Vagina (tissue), 2 donors: ENCODE measurements around the gene TOR1AIP2. TPM values are rescaled to one million over a fixed set of nuclear protein-coding genes. Genes with fewer than 3 reads are reported as not detected.

Experiments used
- DNase-seq, 2 donors: peaks; one replicate each; pipeline ENCODE4 v3.0.0-alpha.2; 2017; ENCODE audit errors: extremely low spot score in 2 of 2
- H3K27ac ChIP-seq: fragments of 200-600 bp; sonication (generic); one replicate; pipeline ENCODE4 v1.5.1; 2019
- H3K27me3 ChIP-seq: fragments of 200-600 bp; sonication (generic); one replicate; pipeline ENCODE4 v1.5.1; 2019
- H3K36me3 ChIP-seq, 2 donors: fragments of 200-600 bp; sonication (generic); one replicate each; pipeline ENCODE4 v1.5.1; 2017 to 2019
- H3K4me1 ChIP-seq: fragments of 200-600 bp; sonication (generic); one replicate; pipeline ENCODE4 v1.5.1; 2019
- H3K4me3 ChIP-seq, 2 donors: fragments of 200-600 bp; sonication (generic); 1 replicate in 1 of 2; 2 replicates in 1 of 2; pipeline ENCODE4 v1.5.1; 2016 to 2019
- H3K9me3 ChIP-seq: fragments of 200-600 bp; sonication (generic); one replicate; pipeline ENCODE4 v1.5.1; 2019
- CTCF ChIP-seq, 3 experiments: fragments of 450-650 bp in 2 of 3; fragments of 200-600 bp in 1 of 3; sonication (generic) in 1 of 3; IDR thresholded peaks; one replicate each; pipeline ENCODE4 v1.5.1; 2017 to 2019; ENCODE audit warnings: antibody characterized with exemption in 3 of 3, mild to moderate bottlenecking in 2 of 3, moderate library complexity in 2 of 3
- POLR2A ChIP-seq, 2 donors: fragments of 450-650 bp; IDR thresholded peaks; one replicate each; pipeline ENCODE4 v1.6.1; 2017; ENCODE audit warnings: antibody characterized with exemption in 2 of 2, mild to moderate bottlenecking in 2 of 2, moderate library complexity in 2 of 2
- POLR2AphosphoS5 ChIP-seq, 2 donors: sonication (generic); formaldehyde crosslinking; IDR thresholded peaks; one replicate each; pipeline ENCODE4 v1.9.0; 2017; ENCODE audit warnings: antibody characterized with exemption in 2 of 2, mild to moderate bottlenecking in 2 of 2, low read depth in 1 of 2; ENCODE audit not compliant: insufficient read depth in 1 of 2
- intact Hi-C: fragments of 100-400 bp; cut with DNase I; formaldehyde crosslinking; loops from one replicate; pipeline ENCODE4 v1.15.1; 2023
- total RNA-seq: library from RNA; depleted of rRNA; stranded (reverse); fragments of >200 nt; gene quantifications from one replicate; pipeline ENCODE4 v1.2.3, GENCODE V29; 2016

Gene TOR1AIP2
- total RNA-seq, 1 donor from 2014 or later = 53.8 TPM

GRCh38 chr1:179876300-179876715 is 1.3 kb downstream of the TOR1AIP2 start:
- peak overlapping the region; percentile 57 to 63 for H3K4me3 ChIP-seq
- peak overlapping the region; percentile 71 for H3K27ac ChIP-seq
- peaks cover 0 to 11% of the 10 kb centered on the region in 2 donors for H3K36me3 ChIP-seq
- H3K9me3 ChIP-seq = no peaks in the 10 kb centered on the region
- peaks cover 58% of the 10 kb centered on the region for H3K4me1 ChIP-seq
- intact Hi-C loops = no loop called here
- DNase-seq = no peak
- H3K27me3 ChIP-seq = no peaks in the 10 kb centered on the region
- TF ChIP-seq POLR2A (IDR thresholded peaks at IDR 0.05) (no peak), CTCF (IDR thresholded peaks at IDR 0.05) (no peak), POLR2AphosphoS5 (IDR thresholded peaks at IDR 0.05; ENCODE audit: insufficient read depth in 1 of 2, low read depth in 1 of 2) (peak in 1 of 2 donors; percentile 77)

- no peak for DNase-seq
- TF ChIP-seq CTCF (IDR thresholded peaks at IDR 0.05) (no peak), POLR2AphosphoS5 (IDR thresholded peaks at IDR 0.05; ENCODE audit: insufficient read depth in 1 of 2, low read depth in 1 of 2) (no peak), POLR2A (IDR thresholded peaks at IDR 0.05) (no peak)
- Histone ChIP-seq H3K9me3 (no peaks in the 10 kb centered on the region), H3K27me3 (no peaks in the 10 kb centered on the region), H3K36me3 (peaks cover 0 to 11% of the 10 kb centered on the region in 2 donors), H3K4me1 (peaks cover 53% of the 10 kb centered on the region), H3K4me3 (no peak overlapping the region), H3K27ac (no peak overlapping the region)
- intact Hi-C loops = no loop called here
These were observed 1.9 kb downstream of the TOR1AIP2 start for GRCh38 chr1:179875596-179876299.

- H3K4me3 ChIP-seq = no peak overlapping the region
- H3K9me3 ChIP-seq = no peaks in the 10 kb centered on the region
- no peak overlapping the region for H3K27ac ChIP-seq
- peaks cover 53% of the 10 kb centered on the region for H3K4me1 ChIP-seq
- H3K36me3 ChIP-seq = peaks cover 0 to 17% of the 10 kb centered on the region in 2 donors
- intact Hi-C loops = no loop called here
- TF ChIP-seq POLR2A (IDR thresholded peaks at IDR 0.05) (no peak), CTCF (IDR thresholded peaks at IDR 0.05) (no peak), POLR2AphosphoS5 (IDR thresholded peaks at IDR 0.05; ENCODE audit: insufficient read depth in 1 of 2, low read depth in 1 of 2) (no peak)
- no peak for DNase-seq
- no peaks in the 10 kb centered on the region for H3K27me3 ChIP-seq
These were observed 4.2 kb downstream of the TOR1AIP2 start for GRCh38 chr1:179873438-179873851.

DNA sequence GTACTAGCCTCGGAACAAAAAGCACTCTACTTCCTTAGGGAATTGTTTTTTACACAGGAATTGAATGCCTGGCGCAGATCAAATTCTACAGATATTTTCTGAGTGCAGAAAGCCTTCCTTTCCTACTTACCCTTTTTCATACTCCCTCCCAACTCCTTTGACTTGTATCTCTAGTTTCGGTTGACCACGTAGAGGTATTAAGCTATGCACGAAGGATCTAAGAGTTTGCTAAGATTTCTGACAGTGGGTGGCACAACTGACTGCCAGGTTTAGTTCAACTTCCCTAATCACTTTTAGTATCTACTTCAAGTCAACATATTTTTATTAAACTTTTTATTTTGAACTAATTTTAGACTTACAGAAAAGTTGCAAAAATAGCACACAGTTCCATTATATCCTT is 5.0 kb downstream of the TOR1AIP2 start:
- Histone ChIP-seq H3K4me1 (peaks cover 59% of the 10 kb centered on the region), H3K27ac (no peak overlapping the region), H3K36me3 (peaks cover 0 to 21% of the 10 kb centered on the region in 2 donors)

More for the DNA sequence above, 5.0 kb downstream of the TOR1AIP2 start:
- TF ChIP-seq CTCF (IDR thresholded peaks at IDR 0.05) = no peak
- no peak for TF ChIP-seq POLR2AphosphoS5 (IDR thresholded peaks at IDR 0.05; ENCODE audit: insufficient read depth in 1 of 2, low read depth in 1 of 2)
- TF ChIP-seq POLR2A (IDR thresholded peaks at IDR 0.05) = no peak
- intact Hi-C loops = no loop called here
- Histone ChIP-seq H3K9me3 (no peaks in the 10 kb centered on the region), H3K4me3 (no peak overlapping the region), H3K27me3 (no peaks in the 10 kb centered on the region)
- DNase-seq = no peak
